Measurements from ENCODE around the gene DAPK2.

GRCh38 chr15:63967616-63968015 lies 78.7 kb downstream of the DAPK2 start:
- TF ChIP-seq POLR2AphosphoS5 (IDR thresholded peaks at IDR 0.05) (no peak), CTCF (IDR thresholded peaks at IDR 0.05) (no peak), POLR2A (IDR thresholded peaks at IDR 0.05) (no peak)
